Activated T-helper 1 cell treated with anti-CD3 and anti-CD28 coated beads, Interleukin-2, amount 50 U/mL, for 16 hours (primary cell): ENCODE results near the gene MILR1.
"Not testable (repeated sequence)": the region's sequence is repeated elsewhere in the genome, so short reads cannot be mapped to it uniquely, and the experiment has no call there.

ENCODE experiments used
- DNase-seq, 2 donors: peaks; one replicate each; pipeline ENCODE4 v3.0.0-alpha.2; 2020; ENCODE audit warnings: low read depth in 1 of 2, low spot score in 1 of 2

Gene MILR1

GRCh38 chr17:64448665-64449512 is at the start of gene MILR1:
MILR1 (plus strand) TSS chr17:64449115; CDS start chr17:64449169, 54 bp downstream.
- no peak for DNase-seq

- no peak for DNase-seq
Observed at GRCh38 chr17:64399767-64400156, 49.2 kb upstream of the MILR1 start.

GRCh38 chr17:64400642-64401041 is 48.3 kb upstream of the MILR1 start:
- DNase-seq: no peak

GRCh38 chr17:64401244-64401860 is 47.6 kb upstream of the MILR1 start:
- no peak for DNase-seq

- no peak for DNase-seq
Observed at GRCh38 chr17:64401941-64402340, 47.0 kb upstream of the MILR1 start.

GRCh38 chr17:64402469-64402868 is 46.4 kb upstream of the MILR1 start:
- no peak for DNase-seq

- no peak for DNase-seq
Observed at GRCh38 chr17:64403881-64404460, 44.9 kb upstream of the MILR1 start.

GRCh38 chr17:64406321-64407200 is 42.4 kb upstream of the MILR1 start:
- DNase-seq: no peak

- no peak for DNase-seq
Observed at GRCh38 chr17:64410750-64411490, 38.0 kb upstream of the MILR1 start.

- no peak for DNase-seq
Observed at GRCh38 chr17:64411999-64412771, 36.7 kb upstream of the MILR1 start.

GRCh38 chr17:64412944-64413381 is 36.0 kb upstream of the MILR1 start:
- DNase-seq: no peak

GRCh38 chr17:64413513-64413912 is 35.4 kb upstream of the MILR1 start:
- DNase-seq: no peak

GRCh38 chr17:64418506-64419339 is 30.2 kb upstream of the MILR1 start:
- no peak for DNase-seq

GRCh38 chr17:64420143-64420670 is 28.7 kb upstream of the MILR1 start:
- DNase-seq: no peak

GRCh38 chr17:64422121-64422520 is 26.8 kb upstream of the MILR1 start:
- DNase-seq: not testable (repeated sequence)

GRCh38 chr17:64423881-64424280 is 25.0 kb upstream of the MILR1 start:
- DNase-seq: no peak

- DNase-seq: no peak
Observed at GRCh38 chr17:64424324-64424849, 24.5 kb upstream of the MILR1 start.

- DNase-seq: no peak
Observed at GRCh38 chr17:64425191-64425590, 23.7 kb upstream of the MILR1 start.
